ENCODE measurements around the gene SDCCAG8.

GRCh38 chr1:243275316-243275715 lies 19.5 kb downstream of the SDCCAG8 start:
- TF ChIP-seq CTCF (conservative IDR thresholded peaks at IDR 0.05; ENCODE audit: low read depth, low read length) (no peak), EZH2 (IDR thresholded peaks at IDR 0.05; ENCODE audit: low read length, unreplicated experiment) (no peak)
